HG02885 (cell line): Measurements from ENCODE around the gene SIX5.
A peak's percentile ranks its signal among the peaks of the same experiment; 100 is the strongest.
"Not testable (repeated sequence)": the region's sequence is repeated elsewhere in the genome, so short reads cannot be mapped to it uniquely, and the experiment has no call there.

Experiments
- ATAC-seq: cut with Tn5 transposase; IDR thresholded peaks from one replicate; pipeline ENCODE4 v1.9.1; 2021; ENCODE audit warnings: mild to moderate bottlenecking; ENCODE audit not compliant: unreplicated experiment, poor library complexity

Gene SIX5

DNA sequence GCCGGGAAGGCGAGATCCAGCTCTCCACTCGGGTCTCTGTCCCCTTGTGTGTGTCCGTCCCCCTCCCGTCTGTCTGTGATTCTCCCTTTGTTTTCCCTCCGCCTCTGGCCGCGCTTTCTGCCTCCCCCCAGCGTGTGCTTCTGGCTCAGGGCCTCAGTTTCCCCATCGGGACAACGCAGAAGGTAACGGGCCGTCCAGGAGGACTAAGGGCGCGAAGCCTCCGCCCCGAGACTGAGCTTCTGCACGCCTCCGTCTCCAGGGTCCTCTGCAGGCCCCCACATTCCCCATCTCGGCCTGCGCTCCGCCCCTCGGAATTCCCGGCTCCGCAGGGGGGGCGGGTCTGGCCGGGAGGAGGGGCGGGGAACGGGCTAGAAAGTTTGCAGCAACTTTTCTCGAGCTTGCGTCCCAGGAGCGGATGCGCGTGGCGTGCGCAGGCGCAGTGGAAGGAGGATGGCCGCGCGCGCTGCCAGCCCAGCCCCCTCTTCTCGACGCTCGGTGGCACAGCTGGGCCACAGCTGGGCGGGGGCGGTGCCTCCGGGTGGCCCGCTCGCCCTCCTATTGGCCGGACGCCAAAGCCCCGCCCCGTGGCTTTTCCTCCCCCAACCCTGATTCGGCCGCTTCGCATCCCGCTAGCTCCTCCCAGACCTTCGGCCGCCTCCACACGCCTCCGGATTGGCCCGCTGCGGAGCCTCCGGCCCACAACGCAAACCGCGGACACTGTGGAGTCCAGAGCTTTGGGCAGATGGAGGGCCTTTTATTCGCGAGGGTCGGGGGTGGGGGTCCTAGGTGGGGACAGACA lies at the start of gene SIX5:
TSS of gene SIX5 (minus strand) at position 269 of the 799 bp plus-strand sequence. CDS start 408 bp downstream, outside the sequence.
- ATAC-seq: peak; percentile 65

DNA sequence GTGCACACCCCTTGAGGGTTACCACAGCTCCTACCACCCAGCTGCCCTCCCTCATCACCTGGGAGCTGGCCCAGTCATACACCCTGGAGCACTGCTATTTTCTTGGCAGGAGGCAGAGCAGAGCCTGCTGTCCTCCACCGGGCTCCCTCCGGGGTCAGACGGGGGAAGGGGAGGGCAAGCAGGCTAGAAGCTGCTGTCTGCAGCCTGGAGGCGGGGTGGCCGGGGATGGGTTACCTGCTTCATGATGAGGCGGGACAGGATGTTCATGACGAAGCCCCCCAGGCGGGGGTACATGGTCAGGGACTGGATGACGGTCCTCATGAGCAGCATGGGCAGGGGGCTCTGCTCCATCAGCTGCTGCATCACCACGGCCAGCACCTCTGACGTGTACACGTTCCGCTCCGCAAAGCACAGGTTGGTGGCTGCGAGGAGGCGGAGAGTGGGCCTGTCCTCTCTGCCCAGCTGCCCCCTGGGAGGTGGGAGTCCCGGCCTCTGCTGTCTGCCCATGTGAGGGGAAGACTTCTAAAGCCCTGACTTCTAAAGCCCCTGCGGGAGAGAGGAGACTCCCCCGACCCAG lies 48.8 kb upstream of the SIX5 start:
- no peak for ATAC-seq

DNA sequence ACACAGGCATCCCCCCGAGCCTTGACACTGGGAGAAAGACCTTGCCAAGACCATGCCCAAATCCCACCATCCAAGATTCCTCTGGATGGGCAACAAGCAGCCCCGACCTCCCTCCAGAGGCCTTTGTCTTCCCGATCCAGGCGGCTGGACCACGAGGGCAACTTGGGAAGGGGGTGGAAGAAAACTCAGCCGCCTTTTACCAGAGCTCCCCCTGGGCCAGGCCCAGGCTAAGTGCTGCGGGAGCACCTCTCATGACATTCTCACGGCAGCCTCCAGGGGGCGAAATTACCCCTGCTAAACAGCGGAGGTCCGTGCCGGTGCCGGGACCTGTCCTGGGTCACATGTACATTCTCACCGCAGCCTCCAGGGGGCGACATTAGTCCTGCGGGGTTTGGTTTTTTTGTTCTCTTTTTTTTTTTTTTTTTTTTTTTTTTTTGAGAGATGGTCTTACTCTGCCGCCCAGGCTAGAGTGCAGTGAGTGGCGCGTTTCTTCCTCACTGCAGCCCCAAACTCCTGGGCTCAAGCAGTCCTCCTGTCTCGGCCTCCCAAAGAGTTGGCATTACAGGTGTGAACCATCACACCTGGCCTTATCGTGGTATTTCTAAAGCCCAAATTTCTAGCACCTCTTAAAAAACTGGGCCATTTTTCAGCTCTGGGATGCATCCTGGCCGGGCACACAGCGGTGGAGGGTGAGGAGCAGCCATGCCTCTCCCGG lies 48.1 kb upstream of the SIX5 start:
- peak; percentile 88 for ATAC-seq

DNA sequence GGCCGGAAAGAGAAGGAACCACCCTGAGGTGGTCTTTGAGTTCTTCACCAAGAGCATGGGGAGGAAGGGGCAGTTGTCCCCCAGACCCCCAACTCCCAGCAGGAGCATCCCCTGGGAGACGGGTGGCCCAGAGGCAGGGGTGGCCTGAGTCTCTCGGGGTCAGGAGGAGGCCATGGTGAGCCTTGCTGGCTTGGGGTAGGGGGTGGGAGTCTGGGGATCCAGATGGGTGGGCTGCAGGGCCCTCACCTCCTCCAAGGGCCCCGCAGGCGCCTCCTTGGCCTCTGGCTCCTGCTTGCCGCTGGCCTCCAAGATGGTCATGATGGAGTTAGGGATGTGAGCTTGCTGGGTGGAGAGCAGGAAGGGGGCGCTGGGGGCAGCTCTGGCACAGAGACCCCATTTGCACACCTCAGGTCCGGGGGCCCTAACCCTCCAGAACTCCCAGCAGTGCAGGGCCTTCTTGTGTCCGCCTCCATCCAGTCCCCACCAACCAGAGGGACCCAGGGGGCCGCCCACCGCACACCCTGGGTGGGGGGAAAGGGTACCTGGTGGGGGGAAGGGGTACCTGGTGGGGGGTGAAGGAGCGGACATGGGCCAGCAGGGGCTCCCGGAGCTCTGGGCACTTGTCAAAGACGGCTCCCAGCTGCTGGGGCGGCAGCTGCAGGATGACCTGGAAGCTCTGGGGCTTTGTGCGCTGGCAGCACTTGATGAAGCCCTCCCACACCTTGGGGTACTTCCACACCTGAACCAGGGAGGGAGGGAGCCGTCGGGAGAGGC lies 47.4 kb upstream of the SIX5 start:
- ATAC-seq: no peak

DNA sequence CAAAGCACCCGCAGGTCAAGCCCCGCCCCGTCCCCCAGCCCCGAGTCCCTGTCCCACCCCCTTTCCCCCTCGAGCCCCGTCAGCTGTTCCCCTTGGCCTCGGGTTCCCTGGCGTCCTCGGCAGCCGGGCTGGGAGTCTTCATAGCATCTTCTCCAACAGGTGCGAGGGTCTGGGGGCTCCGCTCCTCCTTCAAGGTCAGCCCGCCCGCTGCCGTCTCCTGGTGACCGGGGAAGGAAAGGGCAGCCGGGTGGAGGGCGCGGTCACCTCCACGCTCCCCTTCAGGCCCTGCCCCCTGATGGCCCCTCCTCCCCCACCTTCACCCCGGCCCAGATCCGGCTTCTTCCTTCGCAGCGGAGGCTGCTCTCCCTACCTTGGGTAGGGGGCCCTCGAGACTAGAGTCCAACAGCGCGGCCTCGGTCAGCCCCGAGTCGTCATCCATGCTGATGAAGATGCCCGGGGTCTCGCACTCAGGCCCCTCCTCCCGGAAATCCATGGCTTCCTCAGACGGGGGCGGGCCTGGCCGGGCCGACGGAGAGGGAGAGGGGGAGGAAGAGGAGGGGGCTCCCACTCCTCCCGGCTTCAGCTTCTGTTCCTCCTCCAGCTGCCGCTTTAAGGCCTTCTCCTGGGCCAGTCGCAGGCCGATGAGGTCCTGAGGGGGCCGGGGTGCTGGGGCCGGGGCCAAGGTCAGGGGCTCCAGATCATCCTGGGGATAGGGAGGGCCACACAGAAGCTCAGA lies 46.6 kb upstream of the SIX5 start:
- ATAC-seq: no peak

DNA sequence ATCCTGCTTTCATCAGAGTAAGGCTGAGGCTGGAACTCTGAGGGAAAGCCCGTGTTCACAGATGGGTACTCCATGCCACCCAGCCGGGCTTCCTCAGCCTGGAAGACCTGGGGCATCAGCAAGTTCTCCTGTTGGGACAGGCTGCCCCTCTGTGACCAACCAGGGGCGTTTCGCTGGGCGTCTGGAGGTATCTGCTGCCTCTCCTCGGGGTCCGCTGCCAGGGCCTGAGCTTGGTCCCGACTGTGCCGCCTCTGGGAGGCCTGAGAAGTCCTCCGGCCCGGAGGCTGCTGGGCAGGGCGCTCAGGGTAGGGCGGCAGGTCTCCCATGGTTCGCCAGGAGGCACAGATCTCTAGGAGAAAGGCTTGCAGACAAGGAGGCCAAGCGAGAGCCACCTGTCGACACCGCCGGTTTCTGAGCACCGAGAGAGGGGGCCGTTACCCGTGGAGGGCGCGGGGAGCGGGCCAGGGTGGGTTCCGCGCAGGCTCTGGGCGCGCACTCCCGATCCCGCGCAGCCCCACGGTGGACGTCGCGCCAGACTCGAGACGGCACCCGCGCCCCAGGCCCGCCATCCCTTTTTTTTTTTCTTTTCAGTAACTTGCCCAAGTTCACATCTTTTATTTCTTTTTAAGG lies 45.9 kb upstream of the SIX5 start, which contains the start of gene RSPH6A:
TSS of gene RSPH6A (minus strand) at position 458 of the 630 bp plus-strand sequence. CDS start at position 326, 132 bp downstream.
- ATAC-seq: no peak

DNA sequence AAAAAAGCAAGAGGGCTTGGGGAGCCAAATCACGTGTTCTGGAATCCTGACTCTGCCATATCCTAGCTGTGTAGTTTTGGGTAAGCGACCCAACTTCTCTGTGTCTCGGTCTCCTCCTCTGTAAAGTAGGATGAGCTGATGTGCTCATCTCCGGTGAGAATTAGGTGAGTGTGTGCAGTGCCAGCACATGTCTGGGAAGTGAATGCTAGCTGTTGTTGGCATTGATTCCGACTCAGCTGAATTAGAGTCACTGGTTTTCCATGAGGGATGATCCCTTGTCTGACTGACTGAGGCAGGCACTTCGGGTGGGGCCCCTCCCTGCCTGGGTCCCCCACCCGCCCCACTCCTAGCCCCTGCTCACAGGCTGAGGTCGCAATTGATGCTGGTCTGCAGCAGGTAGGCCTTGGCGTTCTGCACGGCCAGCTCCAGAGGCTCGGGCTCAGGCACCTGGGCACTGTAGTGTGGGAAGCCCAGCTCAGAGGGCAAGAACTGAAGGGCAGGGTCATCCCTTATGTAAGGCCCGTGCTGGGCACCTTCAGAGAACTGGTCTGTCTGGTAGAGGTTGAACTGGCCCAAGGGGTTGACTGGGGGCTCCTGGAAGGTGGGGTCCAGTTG lies 45.2 kb upstream of the SIX5 start:
- ATAC-seq: no peak

DNA sequence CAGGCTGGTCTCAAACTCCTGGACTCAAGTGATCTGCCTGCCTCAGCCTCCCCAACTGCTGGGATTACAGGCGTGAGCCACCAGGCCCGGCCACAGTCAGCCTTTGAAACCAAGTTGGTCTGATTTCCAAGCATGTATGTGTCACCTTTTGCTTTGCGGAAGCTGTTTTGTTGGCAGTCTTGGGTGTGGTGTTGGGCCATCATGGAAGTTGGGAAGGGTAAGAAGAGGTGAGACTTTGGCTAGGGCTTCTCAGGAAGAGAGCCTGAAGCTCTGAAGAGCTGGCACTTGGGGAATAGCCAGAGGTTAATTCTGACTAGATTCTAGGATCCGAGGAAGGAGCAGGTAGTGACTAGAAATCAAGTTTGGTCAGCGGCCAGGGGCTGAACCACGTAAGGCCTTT lies 43.2 kb upstream of the SIX5 start:
- no peak for ATAC-seq

DNA sequence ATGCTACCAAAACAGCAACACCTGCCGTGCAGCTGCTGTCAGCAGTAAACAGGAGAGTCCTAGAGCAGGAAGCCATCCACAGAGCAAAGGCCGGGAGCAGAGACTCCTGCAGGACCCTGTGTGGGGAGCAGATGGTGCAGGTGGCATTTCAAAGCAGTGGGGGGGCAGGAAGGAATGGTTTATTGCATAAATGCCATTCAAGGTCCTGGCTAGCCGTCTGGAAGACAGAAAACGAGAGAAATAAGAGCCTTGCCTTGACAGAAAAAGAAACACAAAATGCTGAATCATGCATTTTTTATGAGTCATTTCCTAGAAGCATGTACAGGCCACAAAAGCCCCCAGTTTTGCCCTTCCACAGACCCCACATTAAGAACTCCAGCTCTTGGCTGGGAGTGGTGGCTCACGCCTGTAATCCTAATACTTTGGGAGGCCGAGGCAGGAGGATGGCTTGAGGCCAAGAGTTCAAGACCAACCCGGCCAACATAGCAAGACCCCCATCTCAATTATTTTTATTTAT lies 40.6 kb upstream of the SIX5 start:
- ATAC-seq: no peak

DNA sequence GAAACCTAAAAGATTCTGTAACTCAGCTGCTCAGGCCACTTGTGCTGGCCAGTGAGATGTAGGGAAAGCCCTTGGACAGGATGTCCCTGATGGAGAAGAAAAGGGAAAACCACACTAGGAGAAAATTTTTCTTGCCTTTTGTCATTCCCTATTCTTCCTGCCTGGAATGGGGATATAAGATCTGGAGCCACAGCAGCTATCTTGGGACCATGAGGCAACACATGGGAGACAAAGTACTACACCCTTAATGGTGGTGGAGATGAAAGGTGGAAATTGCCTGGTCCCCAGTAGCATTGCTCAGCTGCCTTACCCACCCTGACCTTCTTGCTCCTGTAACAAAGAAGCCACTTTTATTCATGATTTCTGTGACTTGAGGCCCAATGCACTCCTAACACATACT lies 36.7 kb upstream of the SIX5 start:
- no peak for ATAC-seq

DNA sequence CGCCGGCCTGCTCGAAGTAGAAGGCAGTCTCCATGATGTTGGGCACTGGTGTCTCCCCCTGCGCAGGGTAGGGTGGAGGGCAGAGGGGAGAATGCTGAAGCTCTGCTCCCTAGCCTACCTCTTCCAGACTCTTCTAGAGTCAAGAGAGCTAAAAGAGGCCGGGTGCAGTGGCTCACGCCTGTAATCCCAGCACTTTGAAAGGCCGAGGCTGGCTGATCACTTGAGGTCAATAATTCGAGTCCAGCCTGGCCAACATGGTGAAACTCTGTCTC lies 35.8 kb upstream of the SIX5 start:
- no peak for ATAC-seq

DNA sequence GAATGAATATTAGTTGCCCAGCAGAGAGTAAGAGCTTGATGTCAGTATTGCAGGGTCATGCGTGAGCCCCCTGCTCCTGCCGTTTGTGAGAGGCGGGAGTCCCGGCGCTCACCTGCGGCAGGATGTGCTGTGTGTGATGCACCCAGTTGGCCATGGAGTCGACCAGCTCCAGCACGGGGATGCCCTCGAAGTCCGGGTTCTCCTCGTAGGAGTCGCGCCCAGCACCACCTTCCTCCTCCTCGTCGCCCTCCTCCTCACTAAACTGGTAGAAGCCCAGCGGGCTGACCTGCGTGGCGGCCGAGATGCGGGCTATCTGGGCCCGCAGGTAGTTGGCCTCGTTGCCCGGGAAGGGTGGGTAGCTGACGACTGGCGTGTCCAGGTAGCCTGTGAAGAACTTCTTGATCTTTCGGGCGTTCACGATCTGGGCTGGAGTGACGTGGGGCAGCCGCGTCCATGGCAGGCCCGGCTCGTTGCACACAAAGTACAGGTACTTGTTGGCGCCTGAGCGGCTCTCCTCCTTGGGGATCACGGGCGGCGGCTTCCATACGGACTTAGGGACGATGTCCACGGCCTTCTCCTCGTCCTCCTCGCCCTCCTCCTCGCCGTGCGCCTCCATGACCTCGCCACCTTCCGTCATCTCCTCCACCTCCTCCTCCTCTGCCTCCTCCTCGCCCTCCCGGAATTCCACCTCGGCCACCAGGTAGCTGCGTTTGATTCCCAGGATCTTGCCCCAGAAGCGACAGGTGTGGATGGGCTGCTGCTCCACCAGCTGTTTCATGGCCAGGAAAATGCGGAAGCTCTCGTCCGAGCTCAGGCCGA lies 35.3 kb upstream of the SIX5 start:
- ATAC-seq: no peak

DNA sequence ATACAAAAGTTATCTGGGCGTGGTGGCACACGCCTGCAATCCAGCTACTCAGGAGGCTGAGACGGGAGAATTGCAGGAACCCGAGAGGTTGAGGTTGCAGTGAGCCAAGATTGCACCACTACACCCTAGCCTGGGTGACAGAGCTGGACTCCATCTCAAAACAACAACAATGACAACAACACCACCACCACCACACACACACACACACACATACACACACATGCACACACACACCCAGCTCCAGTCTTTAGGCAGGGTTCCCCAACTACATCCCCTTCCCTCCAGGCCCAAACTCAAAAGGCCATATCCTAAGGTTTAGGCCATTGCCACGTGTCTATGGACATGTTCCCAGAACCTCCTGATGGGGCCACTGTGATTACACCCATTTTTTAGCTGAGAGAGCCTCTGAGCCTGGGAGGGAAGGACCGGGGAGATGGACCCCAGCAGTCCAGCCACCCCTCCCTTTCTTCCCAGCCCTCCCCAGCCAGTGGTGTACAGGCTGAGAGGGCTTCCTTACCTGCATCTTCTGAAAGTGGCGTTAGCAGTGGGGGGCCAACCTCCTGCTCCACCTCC lies 32.6 kb upstream of the SIX5 start:
- ATAC-seq: no peak

DNA sequence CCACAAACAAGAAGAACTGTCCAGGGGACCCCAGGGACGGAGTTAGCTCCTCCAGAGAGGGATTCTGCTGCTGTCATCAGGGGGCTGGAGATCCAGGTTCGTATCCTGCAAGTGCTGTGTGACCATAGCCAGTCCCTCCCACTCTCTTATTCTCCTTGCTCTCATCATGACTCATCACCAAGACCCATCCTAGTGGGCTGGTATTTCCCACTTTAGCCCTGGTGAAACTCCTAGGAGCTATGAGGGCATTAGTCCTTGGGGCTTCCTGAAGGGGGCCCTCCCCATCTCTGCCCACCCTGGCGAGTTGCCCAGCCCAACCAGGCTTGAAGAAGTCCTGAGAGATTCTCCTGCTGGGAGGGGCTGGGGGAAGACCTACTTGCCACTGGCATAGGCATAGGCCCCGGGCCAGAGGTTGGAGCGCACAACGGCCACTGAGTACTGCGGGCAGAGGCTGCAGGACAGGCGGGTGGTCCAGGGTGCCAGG lies 31.1 kb upstream of the SIX5 start:
- ATAC-seq: no peak

DNA sequence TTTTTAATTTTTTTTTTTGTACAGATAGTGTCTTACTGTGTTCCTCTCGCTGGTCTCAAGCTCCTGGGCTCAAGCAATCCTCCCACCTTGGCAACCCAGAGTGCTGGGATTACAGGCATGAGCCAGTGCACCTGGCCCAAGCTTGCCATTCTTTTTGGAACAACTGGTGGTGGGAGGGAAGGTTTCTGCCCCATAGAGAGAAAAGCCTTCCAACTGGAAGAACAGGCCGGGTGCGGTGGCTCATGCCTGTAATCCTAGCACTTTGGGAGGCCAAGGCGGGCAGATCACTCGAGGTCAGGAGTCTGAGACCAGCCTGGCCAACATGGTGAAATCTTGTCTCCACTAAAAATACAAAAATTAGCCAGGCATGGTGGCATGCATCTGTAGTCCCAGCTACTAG lies 30.5 kb upstream of the SIX5 start:
- not testable (repeated sequence) for ATAC-seq

DNA sequence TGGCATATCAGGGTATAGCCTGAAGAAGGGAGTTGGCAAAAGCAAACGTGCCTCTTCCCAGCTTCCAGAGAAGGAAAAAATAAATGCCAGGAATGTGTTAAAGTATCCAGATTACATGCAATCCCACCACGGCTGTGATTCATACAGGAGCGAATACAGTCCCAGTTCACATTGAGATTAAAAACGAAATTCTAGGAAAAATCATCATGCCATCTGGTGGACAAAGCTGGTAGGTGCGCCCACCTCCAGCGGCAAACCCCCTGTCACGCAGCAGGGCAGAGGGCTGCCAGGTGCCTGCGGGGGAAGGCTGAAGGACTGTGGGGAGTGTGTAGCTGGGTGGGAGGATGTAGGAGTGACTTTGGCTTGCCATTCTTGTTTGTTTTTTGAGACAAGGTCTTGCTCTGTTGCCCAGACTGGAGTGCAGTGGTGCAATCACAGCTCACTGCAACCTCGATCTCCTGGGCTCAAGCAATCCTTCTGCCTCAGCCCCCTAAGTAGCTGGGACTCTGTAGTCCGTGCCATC lies 30.0 kb upstream of the SIX5 start:
- ATAC-seq: no peak

DNA sequence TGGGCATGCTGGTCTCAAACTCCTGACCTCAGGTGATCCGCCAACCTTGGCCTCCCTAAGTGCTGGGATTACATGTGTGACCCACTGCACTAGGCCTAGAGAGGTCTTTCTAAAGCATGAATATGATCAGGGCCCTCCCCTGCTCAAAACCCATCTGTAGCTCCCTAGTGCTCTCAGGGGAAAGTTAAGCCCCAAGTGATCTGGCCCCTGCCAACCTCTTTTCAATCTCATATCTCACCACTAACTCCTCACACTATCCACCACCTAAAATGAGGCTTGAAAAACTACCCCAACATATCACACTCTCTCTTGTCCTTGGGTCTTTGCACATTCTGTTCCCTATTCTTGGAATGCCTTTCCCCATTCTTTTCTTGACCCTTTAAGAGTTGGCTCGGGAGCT lies 25.6 kb upstream of the SIX5 start:
- no peak for ATAC-seq

DNA sequence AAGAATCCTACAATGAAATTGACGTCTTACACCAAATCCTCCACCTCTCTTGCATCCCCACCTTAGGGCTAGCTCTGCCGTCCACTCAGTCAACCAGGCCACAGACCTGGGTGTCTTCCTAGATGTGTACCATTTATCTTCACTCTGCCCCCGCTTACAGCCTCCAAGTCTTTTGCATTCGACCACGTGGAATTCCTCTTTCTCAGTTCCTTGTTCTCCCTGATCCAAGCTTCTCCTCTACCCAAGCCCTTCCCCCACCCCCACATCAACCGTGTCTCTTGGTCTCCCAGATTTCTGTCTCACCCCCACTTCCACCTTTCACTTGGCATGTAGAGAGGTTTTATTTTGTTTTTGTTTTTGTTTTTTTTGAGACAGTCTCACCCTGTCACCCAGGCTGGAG lies 24.8 kb upstream of the SIX5 start:
- ATAC-seq: no peak
